ENCODE results near the gene ADCY2.

DNA sequence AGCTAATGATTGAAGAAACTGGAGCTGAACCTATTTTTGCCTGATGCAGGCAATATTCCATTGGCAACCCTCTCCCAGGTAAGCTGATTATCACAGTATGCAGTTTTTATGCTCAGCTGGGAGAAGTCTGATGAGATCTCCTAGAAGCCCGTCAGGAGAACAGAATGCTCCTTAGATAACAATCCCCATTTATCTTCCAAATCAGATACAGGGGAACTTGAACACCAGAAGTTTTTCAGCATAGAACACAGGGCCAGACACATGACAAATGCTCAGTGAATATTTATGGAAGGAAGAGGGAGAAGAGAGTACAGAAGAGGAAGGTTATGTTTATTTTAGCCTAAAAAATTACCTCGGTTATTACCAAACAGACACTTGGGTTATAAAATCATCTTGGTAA is 417.1 kb downstream of the ADCY2 start:
- TF ChIP-seq, protein P1, sequence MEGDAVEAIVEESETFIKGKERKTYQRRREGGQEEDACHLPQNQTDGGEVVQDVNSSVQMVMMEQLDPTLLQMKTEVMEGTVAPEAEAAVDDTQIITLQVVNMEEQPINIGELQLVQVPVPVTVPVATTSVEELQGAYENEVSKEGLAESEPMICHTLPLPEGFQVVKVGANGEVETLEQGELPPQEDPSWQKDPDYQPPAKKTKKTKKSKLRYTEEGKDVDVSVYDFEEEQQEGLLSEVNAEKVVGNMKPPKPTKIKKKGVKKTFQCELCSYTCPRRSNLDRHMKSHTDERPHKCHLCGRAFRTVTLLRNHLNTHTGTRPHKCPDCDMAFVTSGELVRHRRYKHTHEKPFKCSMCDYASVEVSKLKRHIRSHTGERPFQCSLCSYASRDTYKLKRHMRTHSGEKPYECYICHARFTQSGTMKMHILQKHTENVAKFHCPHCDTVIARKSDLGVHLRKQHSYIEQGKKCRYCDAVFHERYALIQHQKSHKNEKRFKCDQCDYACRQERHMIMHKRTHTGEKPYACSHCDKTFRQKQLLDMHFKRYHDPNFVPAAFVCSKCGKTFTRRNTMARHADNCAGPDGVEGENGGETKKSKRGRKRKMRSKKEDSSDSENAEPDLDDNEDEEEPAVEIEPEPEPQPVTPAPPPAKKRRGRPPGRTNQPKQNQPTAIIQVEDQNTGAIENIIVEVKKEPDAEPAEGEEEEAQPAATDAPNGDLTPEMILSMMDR (conservative IDR thresholded peaks at IDR 0.05; ENCODE audit: low read length), result no peak
- TF ChIP-seq EZH2phosphoT487 (IDR thresholded peaks at IDR 0.05; ENCODE audit: borderline replicate concordance, low read depth, low read length), result no peak

All from OCI-LY7 (cell line).